Activated CD4-positive, alpha-beta T cell treated with anti-CD3 and anti-CD28 coated beads, Interleukin-2, amount 50 U/mL, for 4 hours (primary cell): Measurements from ENCODE around the gene EMC1.

Experiments used
- DNase-seq, 2 experiments: peaks; one replicate each; pipeline ENCODE4 v3.0.0-alpha.2; 2020

EMC1 gene

GRCh38 chr1:19213580-19213979 lies 37.7 kb downstream of the EMC1 start:
- DNase-seq: no peak

- no peak for DNase-seq
Measured at GRCh38 chr1:19212167-19212566, 39.2 kb downstream of the EMC1 start.

- no peak for DNase-seq
Measured at GRCh38 chr1:19210772-19211549, 40.4 kb downstream of the EMC1 start.

- DNase-seq: peak; percentile 94 to 95
Measured at GRCh38 chr1:19209990-19210771, 41.1 kb downstream of the EMC1 start, which contains the start of gene UBR4. UBR4 (minus strand) TSS chr1:19210266; CDS start chr1:19210248, 18 bp downstream.

GRCh38 chr1:19209439-19209989 lies 41.8 kb downstream of the EMC1 start:
- DNase-seq: peak in 1 of 2 experiments; percentile 13

- no peak for DNase-seq
Measured at GRCh38 chr1:19208710-19209438, 42.5 kb downstream of the EMC1 start.

- DNase-seq: no peak
Measured at GRCh38 chr1:19206947-19207346, 44.4 kb downstream of the EMC1 start.

GRCh38 chr1:19205845-19206244 lies 45.5 kb downstream of the EMC1 start:
- no peak for DNase-seq

- no peak for DNase-seq
Measured at GRCh38 chr1:19205403-19205802, 45.9 kb downstream of the EMC1 start.

GRCh38 chr1:19204446-19205266 lies 46.7 kb downstream of the EMC1 start:
- no peak for DNase-seq

GRCh38 chr1:19203440-19203839 lies 47.9 kb downstream of the EMC1 start:
- no peak for DNase-seq

- DNase-seq: no peak
Measured at GRCh38 chr1:19202396-19202795, 48.9 kb downstream of the EMC1 start.

- DNase-seq: no peak
Measured at GRCh38 chr1:19199969-19200604, 51.2 kb downstream of the EMC1 start.

- no peak for DNase-seq
Measured at GRCh38 chr1:19199329-19199968, 51.9 kb downstream of the EMC1 start.

- no peak for DNase-seq
Measured at GRCh38 chr1:19198820-19199219, 52.5 kb downstream of the EMC1 start.

- DNase-seq: no peak
Measured at GRCh38 chr1:19197845-19198244, 53.5 kb downstream of the EMC1 start.

- DNase-seq: no peak
Measured at GRCh38 chr1:19196331-19196730, 55.0 kb downstream of the EMC1 start.

- no peak for DNase-seq
Measured at GRCh38 chr1:19193004-19193403, 58.3 kb downstream of the EMC1 start.

- no peak for DNase-seq
Measured at GRCh38 chr1:19191811-19192210, 59.5 kb downstream of the EMC1 start.

GRCh38 chr1:19190468-19190867 lies 60.9 kb downstream of the EMC1 start:
- no peak for DNase-seq

- DNase-seq: no peak
Measured at GRCh38 chr1:19189270-19189669, 62.1 kb downstream of the EMC1 start.
